ENCODE measurements around the gene GPR137B.
A peak's percentile ranks its signal among the peaks of the same experiment; 100 is the strongest.

GPR137B gene

DNA sequence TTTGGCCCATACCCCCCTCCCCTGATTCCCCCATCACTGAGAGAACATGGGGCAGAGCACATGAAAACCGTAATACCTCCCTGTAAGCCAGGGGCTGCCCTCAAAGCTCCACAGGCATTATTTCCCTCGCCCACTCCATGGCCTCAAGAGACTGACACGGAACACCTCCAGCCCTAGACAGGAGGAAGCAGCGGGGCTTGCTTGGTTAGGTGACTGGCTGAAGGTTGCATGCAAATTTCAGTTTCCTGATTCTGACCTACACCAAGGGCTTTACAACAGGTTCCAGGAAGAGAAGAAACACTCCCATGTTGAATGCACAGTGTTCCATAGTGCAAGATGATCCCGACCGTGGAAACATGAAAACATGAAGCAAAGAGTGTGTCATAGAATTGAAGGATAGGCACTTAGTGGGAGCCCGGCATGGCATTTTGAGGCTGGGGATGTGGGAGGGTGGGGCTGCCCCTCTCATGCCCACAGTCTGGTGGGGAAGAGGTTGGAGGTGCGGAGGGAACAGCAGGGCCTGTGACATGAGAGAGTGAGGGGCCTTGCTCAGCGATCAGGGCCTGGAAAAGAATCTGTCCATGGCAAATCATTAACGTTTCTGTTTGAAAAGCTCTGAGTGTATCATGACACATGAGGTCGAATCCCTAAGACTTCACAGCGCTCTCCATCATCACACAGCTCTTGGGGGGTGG, 33.5 kb downstream of the GPR137B start:
- Histone ChIP-seq H3K4me2 (ENCODE audit: low read length) (no peak overlapping the region), H3K27me3 (ENCODE audit: insufficient read depth, low read length, poor library complexity) (no peaks in the 10 kb centered on the region), H3K18ac (ENCODE audit: low read length) (no peak overlapping the region), H4K5ac (ENCODE audit: low read length) (no peak overlapping the region), H3K23ac (ENCODE audit: low read length) (peak overlapping the region; percentile 9), H3K27ac (ENCODE audit: low read depth, low read length) (no peak overlapping the region), H3K56ac (ENCODE audit: low read length) (no peak overlapping the region), H2AK5ac (ENCODE audit: low read length) (no peak overlapping the region), H3K4me1 (ENCODE audit: control insufficient read depth, low read depth, low read length) (peaks cover 2% of the 10 kb centered on the region), H3K4ac (ENCODE audit: low read depth, low read length) (no peak overlapping the region), H3K79me2 (ENCODE audit: control insufficient read depth, insufficient read depth, low read length) (no peaks in the 10 kb centered on the region), H2BK5ac (ENCODE audit: low read length) (no peak overlapping the region), H4K8ac (ENCODE audit: low read depth, low read length) (no peak overlapping the region), H3K36me3 (ENCODE audit: control insufficient read depth, insufficient read depth, low read length) (no peaks in the 10 kb centered on the region), H3K4me3 (ENCODE audit: low read length) (no peak overlapping the region), H2BK120ac (ENCODE audit: low read depth, low read length) (no peak overlapping the region), H3K9ac (ENCODE audit: low read length) (no peak overlapping the region), H2BK15ac (replicated peaks; ENCODE audit: low read depth) (no peak overlapping the region), H3K79me1 (ENCODE audit: low read length) (no peaks in the 10 kb centered on the region)
- WGBS (ENCODE audit: extremely low coverage, insufficient coverage, low lambda C conversion rate), result no CpG with 5 or more reads among the region's 12 CpGs
- DNase-seq, result no peak

DNA sequence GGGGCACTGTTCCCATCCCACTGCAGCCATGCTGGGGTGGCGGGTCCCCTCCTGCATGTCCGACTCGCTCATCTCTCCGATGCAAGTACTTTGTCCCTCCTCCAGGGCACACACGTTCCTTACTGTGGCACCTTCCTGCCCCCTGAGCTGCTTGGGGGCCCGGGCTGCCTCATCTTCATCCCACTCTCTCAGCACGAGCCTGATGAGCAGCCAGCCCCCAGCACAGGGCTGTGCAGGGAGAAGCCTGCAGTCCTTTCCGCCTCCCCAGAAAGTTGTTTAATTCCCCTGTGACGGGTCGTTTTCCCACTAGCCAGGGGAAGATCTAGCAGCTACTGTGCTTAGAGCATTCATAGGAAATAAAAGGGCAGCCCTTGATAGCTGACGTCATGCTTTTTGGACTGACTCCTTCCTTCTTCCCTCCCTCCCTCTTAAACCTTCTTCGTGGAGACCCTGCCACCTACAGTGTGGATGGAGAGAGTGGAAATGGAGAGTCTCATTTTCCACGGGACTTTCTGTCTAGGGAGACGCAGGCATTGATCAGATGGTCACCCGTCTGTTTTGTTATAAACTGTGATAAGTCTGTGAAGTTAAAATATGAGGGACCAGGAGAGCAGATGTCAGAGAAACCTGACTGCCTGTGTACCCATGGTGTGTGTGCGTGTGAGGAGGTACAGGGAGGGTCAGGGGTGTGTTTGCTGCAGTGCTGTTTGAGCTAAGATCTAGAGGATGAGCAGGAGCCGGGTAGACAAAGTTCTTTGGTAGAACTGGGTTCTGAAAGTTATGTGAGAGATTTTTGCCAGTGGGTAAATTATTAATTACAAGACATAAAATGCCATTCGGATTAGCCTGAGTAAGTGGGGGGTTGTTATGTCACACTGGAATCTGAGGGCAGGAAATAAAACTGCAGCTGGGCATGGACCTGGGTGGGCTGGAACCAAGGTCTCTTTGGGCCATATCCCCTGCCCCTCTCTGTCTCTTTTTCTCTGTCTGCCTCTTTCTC, 34.3 kb downstream of the GPR137B start:
- Histone ChIP-seq H3K23ac (ENCODE audit: low read length) (no peak overlapping the region), H3K79me2 (ENCODE audit: control insufficient read depth, insufficient read depth, low read length) (no peaks in the 10 kb centered on the region), H2BK5ac (ENCODE audit: low read length) (no peak overlapping the region), H2BK15ac (replicated peaks; ENCODE audit: low read depth) (no peak overlapping the region), H3K4ac (ENCODE audit: low read depth, low read length) (no peak overlapping the region), H3K79me1 (ENCODE audit: low read length) (no peaks in the 10 kb centered on the region), H3K9ac (ENCODE audit: low read length) (no peak overlapping the region), H4K5ac (ENCODE audit: low read length) (no peak overlapping the region), H2AK5ac (ENCODE audit: low read length) (no peak overlapping the region), H4K8ac (ENCODE audit: low read depth, low read length) (no peak overlapping the region), H3K4me1 (ENCODE audit: control insufficient read depth, low read depth, low read length) (peaks cover 2% of the 10 kb centered on the region), H3K56ac (ENCODE audit: low read length) (no peak overlapping the region), H3K36me3 (ENCODE audit: control insufficient read depth, insufficient read depth, low read length) (no peaks in the 10 kb centered on the region), H3K27ac (ENCODE audit: low read depth, low read length) (no peak overlapping the region), H3K27me3 (ENCODE audit: insufficient read depth, low read length, poor library complexity) (no peaks in the 10 kb centered on the region), H2BK120ac (ENCODE audit: low read depth, low read length) (no peak overlapping the region), H3K4me3 (ENCODE audit: low read length) (no peak overlapping the region), H3K18ac (ENCODE audit: low read length) (no peak overlapping the region), H3K4me2 (ENCODE audit: low read length) (no peak overlapping the region)
- no CpG with 5 or more reads among the region's 18 CpGs for WGBS (ENCODE audit: extremely low coverage, insufficient coverage, low lambda C conversion rate)
- DNase-seq, result no peak

DNA sequence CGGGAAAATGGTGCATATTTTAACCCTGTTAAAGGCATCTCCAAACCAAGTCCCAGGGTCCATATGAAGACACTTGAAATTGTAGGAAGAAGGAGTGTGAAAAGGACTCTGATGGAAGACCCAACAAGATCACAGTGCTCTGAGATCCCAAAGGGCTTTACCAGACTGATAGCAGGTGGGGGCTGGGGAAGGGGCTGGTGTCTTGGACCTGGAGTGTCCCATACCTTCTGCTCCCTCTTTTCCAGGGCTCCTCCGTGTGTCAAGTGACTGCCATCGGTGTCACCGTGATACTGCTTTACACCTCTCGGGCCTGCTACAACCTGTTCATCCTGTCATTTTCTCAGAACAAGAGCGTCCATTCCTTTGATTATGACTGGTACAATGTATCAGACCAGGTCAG, 37.3 kb downstream of the GPR137B start:
- no peak for DNase-seq
- Histone ChIP-seq H3K4ac (ENCODE audit: low read depth, low read length) (no peak overlapping the region), H4K8ac (ENCODE audit: low read depth, low read length) (no peak overlapping the region), H3K27me3 (ENCODE audit: insufficient read depth, low read length, poor library complexity) (no peaks in the 10 kb centered on the region), H3K23ac (ENCODE audit: low read length) (no peak overlapping the region), H3K18ac (ENCODE audit: low read length) (no peak overlapping the region), H4K5ac (ENCODE audit: low read length) (no peak overlapping the region), H2BK15ac (replicated peaks; ENCODE audit: low read depth) (no peak overlapping the region), H3K79me2 (ENCODE audit: control insufficient read depth, insufficient read depth, low read length) (no peaks in the 10 kb centered on the region), H2BK5ac (ENCODE audit: low read length) (no peak overlapping the region), H2BK120ac (ENCODE audit: low read depth, low read length) (no peak overlapping the region), H3K4me1 (ENCODE audit: control insufficient read depth, low read depth, low read length) (no peaks in the 10 kb centered on the region), H3K79me1 (ENCODE audit: low read length) (no peaks in the 10 kb centered on the region), H3K4me2 (ENCODE audit: low read length) (no peak overlapping the region), H3K27ac (ENCODE audit: low read depth, low read length) (no peak overlapping the region), H3K9ac (ENCODE audit: low read length) (no peak overlapping the region), H3K4me3 (ENCODE audit: low read length) (no peak overlapping the region), H3K36me3 (ENCODE audit: control insufficient read depth, insufficient read depth, low read length) (no peaks in the 10 kb centered on the region), H3K56ac (ENCODE audit: low read length) (no peak overlapping the region), H2AK5ac (ENCODE audit: low read length) (no peak overlapping the region)
- WGBS (ENCODE audit: extremely low coverage, insufficient coverage, low lambda C conversion rate), result no CpG with 5 or more reads among the region's 6 CpGs

DNA sequence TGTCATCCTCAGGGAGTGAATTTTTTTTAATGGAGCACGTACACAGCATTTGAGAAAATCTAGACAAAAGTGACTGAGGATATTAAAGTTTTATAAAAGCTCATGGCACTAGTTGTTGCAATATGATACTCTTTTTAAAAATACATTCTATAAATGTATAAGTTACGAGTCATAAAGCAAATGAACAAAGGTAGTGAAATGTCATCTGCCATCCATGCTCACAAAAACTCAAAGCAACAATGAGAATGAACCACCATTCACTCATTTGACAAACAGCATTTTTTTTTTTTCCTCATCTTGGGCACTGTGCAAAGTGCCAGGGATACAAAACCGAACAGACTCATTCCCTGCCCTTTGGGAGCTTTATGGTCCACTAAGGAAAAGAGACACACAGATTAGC, 38.7 kb downstream of the GPR137B start:
- DNase-seq, result no peak
- Histone ChIP-seq H3K36me3 (ENCODE audit: control insufficient read depth, insufficient read depth, low read length) (no peaks in the 10 kb centered on the region), H2BK15ac (replicated peaks; ENCODE audit: low read depth) (no peak overlapping the region), H3K27me3 (ENCODE audit: insufficient read depth, low read length, poor library complexity) (no peaks in the 10 kb centered on the region), H2BK120ac (ENCODE audit: low read depth, low read length) (no peak overlapping the region), H3K18ac (ENCODE audit: low read length) (no peak overlapping the region), H2BK5ac (ENCODE audit: low read length) (no peak overlapping the region), H3K56ac (ENCODE audit: low read length) (no peak overlapping the region), H3K4me1 (ENCODE audit: control insufficient read depth, low read depth, low read length) (no peaks in the 10 kb centered on the region), H3K79me2 (ENCODE audit: control insufficient read depth, insufficient read depth, low read length) (no peaks in the 10 kb centered on the region), H4K5ac (ENCODE audit: low read length) (no peak overlapping the region), H3K79me1 (ENCODE audit: low read length) (no peaks in the 10 kb centered on the region), H3K4me2 (ENCODE audit: low read length) (no peak overlapping the region), H3K4ac (ENCODE audit: low read depth, low read length) (no peak overlapping the region), H3K4me3 (ENCODE audit: low read length) (no peak overlapping the region), H3K23ac (ENCODE audit: low read length) (no peak overlapping the region), H3K27ac (ENCODE audit: low read depth, low read length) (no peak overlapping the region), H2AK5ac (ENCODE audit: low read length) (no peak overlapping the region), H3K9ac (ENCODE audit: low read length) (no peak overlapping the region), H4K8ac (ENCODE audit: low read depth, low read length) (no peak overlapping the region)
- WGBS (ENCODE audit: extremely low coverage, insufficient coverage, low lambda C conversion rate), result no CpG with 5 or more reads among the region's 3 CpGs

DNA sequence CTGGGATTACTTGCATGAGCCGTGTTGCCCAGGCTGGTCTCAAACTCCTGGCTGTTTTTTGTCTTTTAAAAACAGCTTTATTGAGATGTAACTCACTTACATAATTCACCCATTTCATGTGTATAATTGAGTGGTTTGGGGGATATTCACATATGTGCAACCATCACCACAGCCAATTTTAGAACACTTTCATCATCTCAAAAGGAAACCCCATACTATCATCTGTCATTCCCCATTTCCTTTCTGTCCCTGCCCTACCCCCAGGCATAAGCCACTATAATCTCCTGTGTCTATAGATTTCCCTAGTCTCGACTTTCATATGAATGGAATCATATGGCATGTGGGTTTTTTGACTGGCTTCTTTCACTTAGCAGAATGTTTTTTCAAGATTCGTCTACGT, 43.3 kb downstream of the GPR137B start:
- Histone ChIP-seq H3K56ac (ENCODE audit: low read length) (no peak overlapping the region), H3K79me2 (ENCODE audit: control insufficient read depth, insufficient read depth, low read length) (no peaks in the 10 kb centered on the region), H2BK15ac (replicated peaks; ENCODE audit: low read depth) (no peak overlapping the region), H3K4me3 (ENCODE audit: low read length) (no peak overlapping the region), H3K4me2 (ENCODE audit: low read length) (no peak overlapping the region), H2AK5ac (ENCODE audit: low read length) (no peak overlapping the region), H4K5ac (ENCODE audit: low read length) (no peak overlapping the region), H3K27ac (ENCODE audit: low read depth, low read length) (no peak overlapping the region), H3K18ac (ENCODE audit: low read length) (no peak overlapping the region), H3K36me3 (ENCODE audit: control insufficient read depth, insufficient read depth, low read length) (no peaks in the 10 kb centered on the region), H3K23ac (ENCODE audit: low read length) (no peak overlapping the region), H3K4ac (ENCODE audit: low read depth, low read length) (no peak overlapping the region), H2BK5ac (ENCODE audit: low read length) (no peak overlapping the region), H3K79me1 (ENCODE audit: low read length) (no peaks in the 10 kb centered on the region), H4K8ac (ENCODE audit: low read depth, low read length) (no peak overlapping the region), H3K27me3 (ENCODE audit: insufficient read depth, low read length, poor library complexity) (no peaks in the 10 kb centered on the region), H3K9ac (ENCODE audit: low read length) (no peak overlapping the region), H2BK120ac (ENCODE audit: low read depth, low read length) (no peak overlapping the region), H3K4me1 (ENCODE audit: control insufficient read depth, low read depth, low read length) (no peaks in the 10 kb centered on the region)
- no CpG with 5 or more reads among the region's 4 CpGs for WGBS (ENCODE audit: extremely low coverage, insufficient coverage, low lambda C conversion rate)
- DNase-seq, result no peak

Data from mesendoderm (in vitro differentiated cells).